ENCODE results near the gene LRP5. TPM values are rescaled to one million over a fixed set of nuclear protein-coding genes. Genes with fewer than 3 reads are reported as not detected.
"Not testable (repeated sequence)": the region's sequence is repeated elsewhere in the genome, so short reads cannot be mapped to it uniquely, and the experiment has no call there.

LRP5 gene
- polyA plus RNA-seq, 1 donor (not counting 4 experiments of a cell fraction or from before 2014, with no cell fraction given), result 6.6 TPM

- TF ChIP-seq, protein P1, sequence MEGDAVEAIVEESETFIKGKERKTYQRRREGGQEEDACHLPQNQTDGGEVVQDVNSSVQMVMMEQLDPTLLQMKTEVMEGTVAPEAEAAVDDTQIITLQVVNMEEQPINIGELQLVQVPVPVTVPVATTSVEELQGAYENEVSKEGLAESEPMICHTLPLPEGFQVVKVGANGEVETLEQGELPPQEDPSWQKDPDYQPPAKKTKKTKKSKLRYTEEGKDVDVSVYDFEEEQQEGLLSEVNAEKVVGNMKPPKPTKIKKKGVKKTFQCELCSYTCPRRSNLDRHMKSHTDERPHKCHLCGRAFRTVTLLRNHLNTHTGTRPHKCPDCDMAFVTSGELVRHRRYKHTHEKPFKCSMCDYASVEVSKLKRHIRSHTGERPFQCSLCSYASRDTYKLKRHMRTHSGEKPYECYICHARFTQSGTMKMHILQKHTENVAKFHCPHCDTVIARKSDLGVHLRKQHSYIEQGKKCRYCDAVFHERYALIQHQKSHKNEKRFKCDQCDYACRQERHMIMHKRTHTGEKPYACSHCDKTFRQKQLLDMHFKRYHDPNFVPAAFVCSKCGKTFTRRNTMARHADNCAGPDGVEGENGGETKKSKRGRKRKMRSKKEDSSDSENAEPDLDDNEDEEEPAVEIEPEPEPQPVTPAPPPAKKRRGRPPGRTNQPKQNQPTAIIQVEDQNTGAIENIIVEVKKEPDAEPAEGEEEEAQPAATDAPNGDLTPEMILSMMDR (optimal IDR thresholded peaks at IDR 0.05 in 1 of 3, IDR thresholded peaks at IDR 0.05 in 1 of 3, conservative IDR thresholded peaks at IDR 0.05 in 1 of 3; ENCODE audit: extremely low read depth in 1 of 3, insufficient read depth in 2 of 3, low read length in 3 of 3), result no peak
- no peak for TF ChIP-seq EZH2 (IDR thresholded peaks at IDR 0.05; ENCODE audit: low read length)
- Histone ChIP-seq H3K4me3 (ENCODE audit: control insufficient read depth in 2 of 3, extremely low read depth in 1 of 3, insufficient read depth in 2 of 3, low read depth in 1 of 3, low read length in 3 of 3) (no peak overlapping the region), H3K4me1 (ENCODE audit: control insufficient read depth, extremely low read depth, insufficient read depth, low read length) (no peaks in the 10 kb centered on the region)
Measured at GRCh38 chr11:68446046-68446725, 133.8 kb downstream of the LRP5 start.

GRCh38 chr11:68447015-68447801 lies 134.8 kb downstream of the LRP5 start:
- FAIRE-seq (peak; percentile 61), DNase-seq (ENCODE audit: low read depth, low spot score) (no peak)
- Histone ChIP-seq H3K27me3 (ENCODE audit: control insufficient read depth, extremely low read depth, insufficient read depth, low read length) (no peaks in the 10 kb centered on the region), H3K9ac (ENCODE audit: control insufficient read depth, extremely low read depth, insufficient read depth, low read length) (no peak overlapping the region), H3K4me1 (ENCODE audit: control insufficient read depth, extremely low read depth, insufficient read depth, low read length) (no peaks in the 10 kb centered on the region), H3K9me1 (ENCODE audit: control insufficient read depth, extremely low read depth, insufficient read depth, low read length) (no peaks in the 10 kb centered on the region), H3K79me2 (ENCODE audit: control insufficient read depth, insufficient read depth, low read length) (no peaks in the 10 kb centered on the region), H3K27ac (ENCODE audit: control insufficient read depth, insufficient read depth, low read length) (no peak overlapping the region), H2AFZ (ENCODE audit: control insufficient read depth, low read length) (no peak overlapping the region), H3K4me3 (ENCODE audit: control insufficient read depth in 2 of 3, extremely low read depth in 1 of 3, insufficient read depth in 2 of 3, low read depth in 1 of 3, low read length in 3 of 3) (no peak overlapping the region), H3K36me3 (ENCODE audit: control insufficient read depth in 2 of 2, extremely low read depth in 1 of 2, insufficient read depth in 2 of 2, low read length in 2 of 2) (peaks cover 1 to 14% of the 10 kb centered on the region in 2 experiments), H4K20me1 (ENCODE audit: control insufficient read depth, extremely low read depth, insufficient read depth, low read length) (no peaks in the 10 kb centered on the region), H3K4me2 (ENCODE audit: control insufficient read depth, extremely low read depth, insufficient read depth, low read depth, low read length) (no peak overlapping the region), H3K9me3 (ENCODE audit: control insufficient read depth, low read depth, low read length) (no peaks in the 10 kb centered on the region)
- no peak for TF ChIP-seq EZH2 (IDR thresholded peaks at IDR 0.05; ENCODE audit: low read length)
- TF ChIP-seq, protein P1 (optimal IDR thresholded peaks at IDR 0.05 in 1 of 3, IDR thresholded peaks at IDR 0.05 in 1 of 3, conservative IDR thresholded peaks at IDR 0.05 in 1 of 3; ENCODE audit: extremely low read depth in 1 of 3, insufficient read depth in 2 of 3, low read length in 3 of 3), result peak; percentile 76 to 96 (median 95)
- dilution Hi-C loops (cut with MboI; ENCODE audit: extremely low pct_ligation_motif_present, low sequenced_read_pairs), result no loop called here

More at GRCh38 chr11:68446046-68446725, 133.8 kb downstream of the LRP5 start:
- dilution Hi-C loops (cut with MboI; ENCODE audit: extremely low pct_ligation_motif_present, low sequenced_read_pairs), result no loop called here
- Histone ChIP-seq H3K9ac (ENCODE audit: control insufficient read depth, extremely low read depth, insufficient read depth, low read length) (no peak overlapping the region), H3K9me3 (ENCODE audit: control insufficient read depth, low read depth, low read length) (no peaks in the 10 kb centered on the region), H3K79me2 (ENCODE audit: control insufficient read depth, insufficient read depth, low read length) (no peaks in the 10 kb centered on the region), H2AFZ (ENCODE audit: control insufficient read depth, low read length) (no peak overlapping the region), H4K20me1 (ENCODE audit: control insufficient read depth, extremely low read depth, insufficient read depth, low read length) (no peaks in the 10 kb centered on the region), H3K27ac (ENCODE audit: control insufficient read depth, insufficient read depth, low read length) (no peak overlapping the region), H3K4me2 (ENCODE audit: control insufficient read depth, extremely low read depth, insufficient read depth, low read depth, low read length) (no peak overlapping the region), H3K36me3 (ENCODE audit: control insufficient read depth in 2 of 2, extremely low read depth in 1 of 2, insufficient read depth in 2 of 2, low read length in 2 of 2) (peaks cover 4 to 19% of the 10 kb centered on the region in 2 experiments), H3K9me1 (ENCODE audit: control insufficient read depth, extremely low read depth, insufficient read depth, low read length) (no peaks in the 10 kb centered on the region), H3K27me3 (ENCODE audit: control insufficient read depth, extremely low read depth, insufficient read depth, low read length) (no peaks in the 10 kb centered on the region)
- FAIRE-seq (no peak), DNase-seq (ENCODE audit: low read depth, low spot score) (no peak)

DNA sequence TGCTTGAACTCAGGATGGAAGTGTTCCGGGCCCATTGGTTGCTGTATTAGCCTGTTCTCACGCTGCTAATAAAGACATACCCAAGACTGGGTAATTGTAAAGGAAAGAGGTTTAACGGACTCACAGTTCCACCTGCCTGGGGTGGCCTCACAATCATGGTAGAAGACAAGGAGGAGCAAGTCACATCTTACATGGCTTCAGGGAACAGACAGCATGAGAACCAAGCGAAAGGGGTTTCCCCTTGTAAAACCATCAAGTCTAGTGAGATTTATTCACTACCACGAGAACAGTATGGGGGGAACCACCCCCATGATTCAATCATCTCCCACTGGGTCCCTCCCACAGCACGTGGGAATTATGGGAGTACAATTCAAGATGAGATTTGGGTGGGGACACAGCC lies 135.5 kb downstream of the LRP5 start:
- peaks cover 1 to 12% of the 10 kb centered on the region in 2 experiments for H3K36me3 ChIP-seq (ENCODE audit: control insufficient read depth in 2 of 2, extremely low read depth in 1 of 2, insufficient read depth in 2 of 2, low read length in 2 of 2)
- FAIRE-seq; H3K4me3 ChIP-seq (ENCODE audit: control insufficient read depth in 2 of 3, extremely low read depth in 1 of 3, insufficient read depth in 2 of 3, low read depth in 1 of 3, low read length in 3 of 3); H2AFZ ChIP-seq (ENCODE audit: control insufficient read depth, low read length); H3K4me1 ChIP-seq (ENCODE audit: control insufficient read depth, extremely low read depth, insufficient read depth, low read length); H3K9me1 ChIP-seq (ENCODE audit: control insufficient read depth, extremely low read depth, insufficient read depth, low read length); H3K79me2 ChIP-seq (ENCODE audit: control insufficient read depth, insufficient read depth, low read length); H3K9me3 ChIP-seq (ENCODE audit: control insufficient read depth, low read depth, low read length); DNase-seq (ENCODE audit: low read depth, low spot score); H3K27me3 ChIP-seq (ENCODE audit: control insufficient read depth, extremely low read depth, insufficient read depth, low read length); dilution Hi-C loops (cut with MboI; ENCODE audit: extremely low pct_ligation_motif_present, low sequenced_read_pairs); H3K4me2 ChIP-seq (ENCODE audit: control insufficient read depth, extremely low read depth, insufficient read depth, low read depth, low read length); H3K9ac ChIP-seq (ENCODE audit: control insufficient read depth, extremely low read depth, insufficient read depth, low read length); H4K20me1 ChIP-seq (ENCODE audit: control insufficient read depth, extremely low read depth, insufficient read depth, low read length); H3K27ac ChIP-seq (ENCODE audit: control insufficient read depth, insufficient read depth, low read length): not testable (repeated sequence)

All from keratinocyte (primary cell).